ENCODE data around the gene UCN.

UCN gene

DNA sequence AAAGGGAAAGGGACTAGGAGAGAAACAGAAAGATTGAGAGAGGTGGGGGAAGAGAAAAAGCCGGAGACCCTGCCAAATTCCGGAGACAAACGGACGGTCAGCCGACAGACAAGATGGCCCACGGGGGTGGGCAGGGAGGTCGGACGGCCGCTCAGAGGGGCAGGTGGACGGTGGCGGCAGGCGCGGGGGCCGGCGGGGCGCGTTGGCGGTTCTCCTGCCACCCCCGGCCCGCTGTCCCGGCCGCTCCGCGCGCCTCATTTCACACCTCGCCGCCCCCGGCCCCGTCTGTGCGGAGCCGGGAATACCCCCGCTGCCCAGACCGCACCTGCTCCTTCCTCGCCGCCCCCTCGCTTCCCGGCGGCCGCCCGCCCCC, 46.3 kb downstream of the UCN start:
- no peak for DNase-seq (ENCODE audit: low read depth, low spot score)

DNA sequence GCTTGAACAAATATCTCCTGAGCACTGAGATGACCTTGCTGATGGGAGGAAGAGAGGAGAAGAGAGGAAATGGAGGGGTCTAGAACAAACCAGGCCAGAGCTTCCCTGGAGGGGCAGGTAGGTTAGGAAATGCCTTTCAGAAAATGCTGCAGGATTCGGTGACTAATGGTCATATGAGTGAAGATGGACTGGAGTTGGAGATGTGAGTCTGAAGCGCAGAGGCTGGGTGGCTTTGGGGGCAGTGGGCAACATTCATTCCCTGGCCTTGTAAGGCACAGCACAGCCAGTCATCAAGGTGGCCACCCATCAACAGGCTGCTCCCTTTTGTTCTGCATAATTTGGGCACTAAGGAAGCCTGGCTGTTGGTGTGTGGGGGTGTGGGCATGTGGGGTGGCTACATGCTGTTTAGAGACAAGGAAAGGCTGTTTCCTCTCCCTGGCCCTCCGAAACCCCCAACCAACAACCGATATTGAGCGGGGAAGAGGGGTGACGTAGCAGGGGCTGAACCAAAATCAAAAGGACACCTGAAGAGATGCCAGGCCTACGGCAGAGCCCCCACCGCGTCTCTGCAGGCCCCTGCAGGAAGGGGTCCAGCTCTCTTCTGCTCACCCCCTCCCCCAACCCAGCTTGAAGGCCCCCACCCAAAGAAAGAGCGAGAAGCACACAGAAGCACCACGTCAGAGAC, 46.9 kb downstream of the UCN start:
- no peak for DNase-seq (ENCODE audit: low read depth, low spot score)

DNA sequence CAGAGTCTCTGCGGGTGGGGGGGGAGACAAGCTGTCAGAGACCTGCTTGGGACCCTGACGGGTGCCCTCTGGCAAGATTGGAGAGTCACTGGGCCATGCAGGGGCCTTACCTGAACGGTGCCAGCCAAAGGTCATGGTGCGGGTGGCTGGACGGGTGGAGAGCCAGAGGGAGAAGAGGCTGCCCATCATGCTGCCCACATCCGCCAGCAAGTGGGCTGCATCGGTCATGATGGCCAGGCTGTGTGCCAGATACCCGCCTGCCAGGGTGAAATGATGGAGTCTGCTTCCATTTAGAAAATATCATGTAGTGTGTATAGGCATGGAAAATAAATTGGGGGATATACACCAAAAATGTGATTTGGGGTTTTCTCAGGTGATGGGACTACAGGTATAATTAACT, 50.2 kb downstream of the UCN start:
- DNase-seq (ENCODE audit: low read depth, low spot score), result no peak
